CD4-positive, CD25-positive, alpha-beta regulatory T cell (primary cell): ENCODE data around the gene GULP1. TPM values are rescaled to one million over a fixed set of nuclear protein-coding genes. Genes with fewer than 3 reads are reported as not detected.

Experiments
- ATAC-seq, 2 donors: fragments of 150-1000 bp; cut with Tn5 transposase; one replicate each; pipeline ENCODE4 v1.10.0; 2021; ENCODE audit warnings: low read depth in 2 of 2, moderate number of reproducible peaks in 2 of 2, moderate library complexity in 1 of 2
- DNase-seq, 3 donors: peaks; one replicate each; pipeline versions ENCODE4 v3.0.0 to v3.0.0-alpha.2; 2012 to 2022; ENCODE audit warnings: mixed read lengths in 1 of 3
- H3K27ac ChIP-seq: one replicate; pipeline ENCODE4 v1.7.0; 2013; ENCODE audit warnings: mild to moderate bottlenecking, low read length; ENCODE audit not compliant: insufficient read depth, poor library complexity, severe bottlenecking
- H3K27me3 ChIP-seq: one replicate; pipeline ENCODE4 v1.7.0; 2013; ENCODE audit warnings: low read length; ENCODE audit not compliant: control insufficient read depth, insufficient read depth
- H3K36me3 ChIP-seq: one replicate; pipeline ENCODE4 v1.7.0; 2013; ENCODE audit warnings: mild to moderate bottlenecking, low read length, moderate library complexity; ENCODE audit not compliant: control insufficient read depth, insufficient read depth
- H3K4me1 ChIP-seq: 2 replicates; pipeline ENCODE4 v1.7.0; 2013; ENCODE audit warnings: mild to moderate bottlenecking, low read length; ENCODE audit not compliant: insufficient read depth, control insufficient read depth, poor library complexity, severe bottlenecking
- H3K4me3 ChIP-seq: one replicate; pipeline ENCODE4 v1.7.0; 2013; ENCODE audit warnings: low read depth, mild to moderate bottlenecking, low read length, moderate library complexity
- H3K9me3 ChIP-seq, 2 experiments: 1 replicate in 1 of 2; 2 replicates in 1 of 2; pipeline ENCODE4 v1.7.0; 2013; ENCODE audit warnings: low read length in 2 of 2, mild to moderate bottlenecking in 1 of 2, moderate library complexity in 1 of 2; ENCODE audit not compliant: control insufficient read depth in 2 of 2
- H3K27ac Mint-ChIP-seq, 3 donors: one replicate each; pipeline ENCODE4 v1.8.0; 2020 to 2022; ENCODE audit warnings: mild to moderate bottlenecking in 3 of 3, mixed read lengths in 3 of 3, moderate library complexity in 2 of 3
- H3K27me3 Mint-ChIP-seq: one replicate; pipeline ENCODE4 v1.8.0; 2022; ENCODE audit warnings: mild to moderate bottlenecking, mixed read lengths
- H3K36me3 Mint-ChIP-seq: one replicate; pipeline ENCODE4 v1.8.0; 2020; ENCODE audit warnings: mixed read lengths
- H3K4me1 Mint-ChIP-seq, 4 donors: one replicate each; pipeline ENCODE4 v1.8.0; 2020 to 2022; ENCODE audit warnings: mixed read lengths in 4 of 4, mild to moderate bottlenecking in 1 of 4
- H3K4me3 Mint-ChIP-seq, 4 donors: one replicate each; pipeline ENCODE4 v1.8.0; 2020 to 2022; ENCODE audit warnings: mild to moderate bottlenecking in 4 of 4, mixed read lengths in 4 of 4, moderate library complexity in 3 of 4
- H3K9me3 Mint-ChIP-seq, 7 donors: one replicate each; pipeline ENCODE4 v1.8.0; 2020 to 2022; ENCODE audit warnings: mixed read lengths in 7 of 7, mild to moderate bottlenecking in 3 of 7, moderate library complexity in 2 of 7
- polyA plus RNA-seq, 4 donors: library from polyadenylated mRNA; unstranded; fragments of 300-500 nt; fragmentation: Illumina TruSeq; gene quantifications; one replicate each; pipeline ENCODE4 v1.2.3, GENCODE V29; 2021
- total RNA-seq: library from RNA; stranded (reverse); gene quantifications from one replicate; pipeline ENCODE4 v1.2.3, GENCODE V29; 2022

Gene GULP1
- total and polyA plus RNA-seq, 5 donors from 2014 or later, result not detected

DNA sequence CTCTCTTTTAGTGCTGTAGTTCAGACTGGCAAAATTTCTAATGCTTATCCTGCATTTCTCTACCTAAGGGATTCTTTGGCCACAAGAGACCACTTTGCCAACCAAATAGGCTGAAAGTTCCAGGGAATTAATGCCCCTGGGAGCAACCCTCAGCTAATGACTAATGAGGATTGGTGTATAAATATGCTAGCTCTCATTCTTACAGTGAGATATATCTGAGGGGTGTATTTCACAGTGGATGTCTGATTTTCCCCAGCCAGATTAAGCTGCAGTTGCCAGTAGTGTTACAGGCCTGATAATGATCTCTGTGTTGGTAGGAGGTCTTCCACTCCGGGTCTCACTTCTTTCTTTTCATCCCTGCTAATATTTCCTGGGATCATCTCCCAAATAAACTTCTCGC, 90.4 kb downstream of the GULP1 start:
- no peaks in the 10 kb centered on the region for H3K27me3 Mint-ChIP-seq
- Histone ChIP-seq H3K27me3 (no peaks in the 10 kb centered on the region), H3K9me3 (no peaks in the 10 kb centered on the region), H3K36me3 (no peaks in the 10 kb centered on the region), H3K4me1 (no peaks in the 10 kb centered on the region), H3K27ac (no peak overlapping the region), H3K4me3 (no peak overlapping the region)
- no peak for ATAC-seq
- DNase-seq, result no peak
- H3K4me3 Mint-ChIP-seq, result no peak overlapping the region
- no peaks in the 10 kb centered on the region for H3K36me3 Mint-ChIP-seq
- H3K27ac Mint-ChIP-seq, result no peak overlapping the region
- peaks cover 0 to 18% (median 7%) of the 10 kb centered on the region in 7 donors for H3K9me3 Mint-ChIP-seq
- no peaks in the 10 kb centered on the region for H3K4me1 Mint-ChIP-seq

GRCh38 chr2:188383158-188383557, 91.5 kb downstream of the GULP1 start:
- Mint-ChIP-seq H3K36me3 (no peaks in the 10 kb centered on the region), H3K4me3 (no peak overlapping the region), H3K27me3 (no peaks in the 10 kb centered on the region), H3K4me1 (no peaks in the 10 kb centered on the region), H3K27ac (no peak overlapping the region), H3K9me3 (peaks cover 0 to 18% (median 7%) of the 10 kb centered on the region in 7 donors)
- no peak for DNase-seq
- H3K27me3 ChIP-seq, result no peaks in the 10 kb centered on the region
- no peak for ATAC-seq
- no peaks in the 10 kb centered on the region for H3K36me3 ChIP-seq
- no peaks in the 10 kb centered on the region for H3K4me1 ChIP-seq
- no peak overlapping the region for H3K4me3 ChIP-seq
- no peak overlapping the region for H3K27ac ChIP-seq
- no peaks in the 10 kb centered on the region for H3K9me3 ChIP-seq

DNA sequence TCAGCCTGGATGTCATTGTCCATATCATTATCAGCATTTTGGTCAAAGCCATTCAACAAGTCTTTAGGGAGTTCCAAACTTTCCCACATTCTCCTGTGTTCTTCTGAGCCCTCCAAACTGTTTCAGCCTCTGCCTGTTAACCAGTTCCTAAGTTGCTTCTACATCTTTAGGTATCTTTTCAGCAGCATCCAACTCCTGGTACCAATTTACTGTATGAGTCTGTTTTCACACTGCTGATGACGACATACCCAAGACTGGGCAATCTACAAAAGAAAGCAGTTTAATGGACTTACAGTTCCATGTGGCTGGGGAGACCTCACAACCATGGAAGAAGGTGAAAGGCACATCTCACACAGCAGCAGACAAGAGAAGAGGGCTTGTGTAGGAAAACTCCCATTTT, 94.2 kb downstream of the GULP1 start:
- Mint-ChIP-seq H3K9me3 (peaks cover 3 to 18% (median 8%) of the 10 kb centered on the region in 7 donors), H3K4me3 (no peak overlapping the region), H3K36me3 (no peaks in the 10 kb centered on the region), H3K4me1 (no peaks in the 10 kb centered on the region), H3K27ac (no peak overlapping the region), H3K27me3 (no peaks in the 10 kb centered on the region)
- Histone ChIP-seq H3K4me3 (no peak overlapping the region), H3K27ac (no peak overlapping the region), H3K9me3 (no peaks in the 10 kb centered on the region), H3K4me1 (no peaks in the 10 kb centered on the region), H3K36me3 (no peaks in the 10 kb centered on the region), H3K27me3 (no peaks in the 10 kb centered on the region)
- no peak for DNase-seq
- ATAC-seq, result no peak

DNA sequence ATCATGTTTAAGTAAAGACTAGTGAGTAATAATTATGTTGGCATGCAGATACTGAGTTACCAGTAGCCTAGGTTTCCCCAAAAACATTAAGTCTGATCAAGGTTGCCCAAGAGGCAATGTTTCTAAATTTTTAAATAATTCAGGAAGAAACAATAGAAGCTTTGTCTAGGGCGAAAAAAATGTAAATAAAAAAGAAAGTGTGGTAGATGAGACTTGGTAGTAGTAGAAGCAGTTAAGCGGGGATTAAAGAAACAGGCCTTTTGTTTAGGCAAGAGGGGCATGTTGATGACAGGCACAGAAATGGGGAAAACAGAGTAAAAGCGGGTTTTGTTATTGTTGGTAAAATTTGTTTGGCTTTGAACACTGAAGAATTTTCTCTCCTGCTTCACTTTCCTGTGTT, 97.2 kb downstream of the GULP1 start:
- DNase-seq, result no peak
- Histone ChIP-seq H3K36me3 (no peaks in the 10 kb centered on the region), H3K27ac (no peak overlapping the region), H3K4me1 (no peaks in the 10 kb centered on the region), H3K9me3 (no peaks in the 10 kb centered on the region), H3K27me3 (no peaks in the 10 kb centered on the region), H3K4me3 (no peak overlapping the region)
- no peaks in the 10 kb centered on the region for H3K27me3 Mint-ChIP-seq
- H3K36me3 Mint-ChIP-seq, result no peaks in the 10 kb centered on the region
- ATAC-seq, result no peak
- peaks cover 3 to 19% (median 8%) of the 10 kb centered on the region in 7 donors for H3K9me3 Mint-ChIP-seq
- no peaks in the 10 kb centered on the region for H3K4me1 Mint-ChIP-seq
- no peak overlapping the region for H3K4me3 Mint-ChIP-seq
- H3K27ac Mint-ChIP-seq, result no peak overlapping the region

DNA sequence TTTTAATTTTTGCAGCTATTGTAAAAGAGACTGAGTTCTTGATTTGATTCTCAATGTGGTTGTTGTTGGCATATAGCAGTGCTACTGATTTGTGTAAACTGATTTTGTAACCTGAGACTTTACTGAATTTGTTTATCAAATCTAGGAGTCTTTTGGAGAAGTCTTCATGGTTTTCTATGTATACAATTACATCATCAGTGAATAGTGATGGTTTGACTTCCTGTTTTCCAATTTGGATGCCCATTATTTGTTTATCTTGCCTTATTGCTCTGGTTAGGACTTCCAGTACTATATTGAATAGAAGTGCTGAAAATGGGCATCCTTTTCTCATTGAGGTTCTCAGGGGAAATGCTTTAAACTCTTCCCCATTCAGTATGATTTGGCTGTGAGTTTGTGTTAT, 99.7 kb downstream of the GULP1 start:
- Histone ChIP-seq H3K4me3 (no peak overlapping the region), H3K4me1 (no peaks in the 10 kb centered on the region), H3K27ac (no peak overlapping the region), H3K9me3 (no peaks in the 10 kb centered on the region), H3K27me3 (no peaks in the 10 kb centered on the region), H3K36me3 (no peaks in the 10 kb centered on the region)
- peaks cover 0 to 8% (median 2%) of the 10 kb centered on the region in 7 donors for H3K9me3 Mint-ChIP-seq
- no peak for ATAC-seq
- H3K27me3 Mint-ChIP-seq, result no peaks in the 10 kb centered on the region
- H3K4me1 Mint-ChIP-seq, result no peaks in the 10 kb centered on the region
- no peak for DNase-seq
- H3K36me3 Mint-ChIP-seq, result no peaks in the 10 kb centered on the region
- H3K27ac Mint-ChIP-seq, result no peak overlapping the region
- no peak overlapping the region for H3K4me3 Mint-ChIP-seq

DNA sequence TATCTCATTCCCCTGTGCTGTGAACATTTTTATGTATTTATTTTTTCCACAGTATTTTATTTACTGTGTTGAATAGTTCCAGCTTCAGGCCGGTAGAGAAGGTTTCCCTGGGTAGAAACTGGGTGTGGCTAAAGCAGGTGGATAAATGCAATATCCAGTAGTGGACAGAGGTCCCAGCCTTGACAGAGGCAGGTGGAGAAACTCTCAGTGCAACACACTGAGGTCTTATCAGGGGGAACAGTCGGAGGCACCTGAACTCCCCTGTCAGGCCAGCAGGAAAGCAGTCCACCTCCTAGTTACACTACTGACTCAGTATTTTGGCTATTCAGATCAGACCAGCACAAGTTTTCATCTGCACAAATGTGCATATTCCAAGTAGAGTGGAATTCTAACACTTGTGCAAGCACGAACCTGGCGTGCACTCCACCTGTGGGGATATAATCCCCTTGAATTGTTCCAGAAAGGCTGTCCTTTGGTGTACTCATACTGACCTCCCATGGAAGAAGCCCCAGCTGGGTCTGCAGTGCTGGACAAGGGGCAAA, 103.3 kb downstream of the GULP1 start:
- Mint-ChIP-seq H3K27me3 (no peaks in the 10 kb centered on the region), H3K36me3 (no peaks in the 10 kb centered on the region), H3K4me3 (no peak overlapping the region), H3K27ac (no peak overlapping the region), H3K4me1 (no peaks in the 10 kb centered on the region), H3K9me3 (peaks cover 0 to 16% (median 2%) of the 10 kb centered on the region in 7 donors)
- Histone ChIP-seq H3K9me3 (no peaks in the 10 kb centered on the region), H3K27ac (no peak overlapping the region), H3K27me3 (no peaks in the 10 kb centered on the region), H3K4me3 (no peak overlapping the region), H3K4me1 (no peaks in the 10 kb centered on the region), H3K36me3 (no peaks in the 10 kb centered on the region)
- no peak for DNase-seq
- ATAC-seq, result no peak

DNA sequence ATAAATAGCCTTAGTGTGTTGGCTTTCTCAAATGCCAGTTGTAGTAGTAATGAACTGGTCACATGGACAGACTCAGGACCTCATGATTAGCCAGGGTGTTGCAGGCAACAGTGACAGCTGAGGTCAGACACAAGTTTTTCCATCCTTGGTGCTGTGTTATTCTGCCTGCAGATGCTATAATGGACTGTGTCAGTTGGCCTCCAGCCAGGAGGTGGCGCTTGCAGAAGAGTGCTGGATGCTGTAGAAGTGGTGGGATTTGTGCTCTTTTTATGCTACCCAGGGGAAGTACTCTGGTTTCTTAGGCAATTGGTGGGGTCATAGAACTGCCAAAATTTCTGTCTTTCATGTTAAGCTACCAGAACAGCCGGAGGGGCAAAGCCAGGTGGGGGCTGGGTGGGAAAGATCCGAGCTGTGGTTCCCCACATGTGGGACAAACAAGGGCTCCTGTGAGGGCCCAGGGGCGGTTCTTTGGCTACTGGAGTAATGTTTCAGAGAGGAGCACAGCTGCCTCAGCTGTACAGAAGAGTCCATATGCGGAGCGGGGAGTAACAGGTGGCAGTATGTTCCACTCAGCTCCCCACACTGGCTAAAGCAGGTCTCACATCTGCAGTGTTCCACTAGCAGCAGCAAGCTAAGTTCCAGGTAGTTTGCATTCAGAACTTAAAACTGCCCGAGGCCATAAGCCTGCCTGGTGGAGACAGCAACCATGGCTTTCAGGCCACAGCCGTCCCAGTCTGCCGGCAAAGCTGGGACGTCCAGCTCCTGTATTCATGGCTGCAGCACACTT, 104.4 kb downstream of the GULP1 start:
- H3K27me3 Mint-ChIP-seq, result no peaks in the 10 kb centered on the region
- no peak for ATAC-seq
- no peaks in the 10 kb centered on the region for H3K36me3 Mint-ChIP-seq
- no peaks in the 10 kb centered on the region for H3K4me1 Mint-ChIP-seq
- Histone ChIP-seq H3K36me3 (no peaks in the 10 kb centered on the region), H3K4me1 (no peaks in the 10 kb centered on the region), H3K9me3 (no peaks in the 10 kb centered on the region), H3K4me3 (no peak overlapping the region), H3K27me3 (no peaks in the 10 kb centered on the region), H3K27ac (no peak overlapping the region)
- peaks cover 0 to 18% (median 4%) of the 10 kb centered on the region in 7 donors for H3K9me3 Mint-ChIP-seq
- peak overlapping the region in 1 of 3 donors; percentile 32 for H3K27ac Mint-ChIP-seq
- H3K4me3 Mint-ChIP-seq, result no peak overlapping the region
- DNase-seq, result no peak

GRCh38 chr2:188399159-188399558, 107.5 kb downstream of the GULP1 start:
- H3K36me3 ChIP-seq, result no peaks in the 10 kb centered on the region
- no peaks in the 10 kb centered on the region for H3K4me1 ChIP-seq
- H3K4me3 ChIP-seq, result no peak overlapping the region
- ATAC-seq (no peak), DNase-seq (no peak)
- no peaks in the 10 kb centered on the region for H3K27me3 ChIP-seq
- no peaks in the 10 kb centered on the region for H3K36me3 Mint-ChIP-seq
- H3K4me3 Mint-ChIP-seq, result no peak overlapping the region
- no peaks in the 10 kb centered on the region for H3K27me3 Mint-ChIP-seq
- no peak overlapping the region for H3K27ac ChIP-seq
- peaks cover 0 to under 1% of the 10 kb centered on the region in 2 experiments for H3K9me3 ChIP-seq
- H3K27ac Mint-ChIP-seq, result no peak overlapping the region
- no peaks in the 10 kb centered on the region for H3K4me1 Mint-ChIP-seq
- H3K9me3 Mint-ChIP-seq, result peaks cover 0 to 14% (median 2%) of the 10 kb centered on the region in 7 donors
